Cortex of kidney (tissue), 1 donor: ENCODE measurements around the gene FAM83G.

Source experiments
- DNase-seq: peaks from one replicate; lab custom pipeline; 2025; lab: John Stamatoyannopoulos, UW

Gene FAM83G

DNA sequence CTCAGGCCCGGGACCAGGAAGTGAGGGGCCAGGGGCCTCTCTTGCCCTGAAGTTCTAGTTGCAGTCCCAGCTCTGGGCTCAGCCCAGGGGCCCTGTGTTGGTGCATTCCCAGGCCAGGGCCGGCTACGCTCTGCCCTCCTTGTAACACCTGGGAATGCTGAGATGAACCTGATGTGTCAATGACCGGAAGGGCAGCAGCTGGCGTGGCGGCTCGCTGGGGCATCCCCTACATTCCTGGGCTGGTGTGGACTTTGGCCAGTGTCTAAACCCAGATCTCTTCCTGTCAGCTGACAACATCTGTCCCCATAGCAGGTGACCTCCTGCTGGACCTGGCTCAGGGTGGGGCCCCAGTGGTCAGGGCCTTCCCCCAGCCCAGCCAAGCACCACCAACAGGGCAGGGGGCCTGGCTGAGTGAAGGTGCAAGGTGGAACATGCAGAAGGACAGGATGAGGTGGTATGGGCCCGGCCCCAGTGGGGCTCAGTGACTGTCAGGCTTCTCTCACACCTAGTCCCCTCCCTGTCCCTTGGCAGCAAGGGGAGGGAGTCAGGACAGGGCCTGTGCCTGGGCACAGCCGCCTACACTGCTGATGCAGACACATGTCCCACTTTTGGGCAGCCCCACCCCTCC is 15.9 kb downstream of the FAM83G start:
- DNase-seq = no peak

DNA sequence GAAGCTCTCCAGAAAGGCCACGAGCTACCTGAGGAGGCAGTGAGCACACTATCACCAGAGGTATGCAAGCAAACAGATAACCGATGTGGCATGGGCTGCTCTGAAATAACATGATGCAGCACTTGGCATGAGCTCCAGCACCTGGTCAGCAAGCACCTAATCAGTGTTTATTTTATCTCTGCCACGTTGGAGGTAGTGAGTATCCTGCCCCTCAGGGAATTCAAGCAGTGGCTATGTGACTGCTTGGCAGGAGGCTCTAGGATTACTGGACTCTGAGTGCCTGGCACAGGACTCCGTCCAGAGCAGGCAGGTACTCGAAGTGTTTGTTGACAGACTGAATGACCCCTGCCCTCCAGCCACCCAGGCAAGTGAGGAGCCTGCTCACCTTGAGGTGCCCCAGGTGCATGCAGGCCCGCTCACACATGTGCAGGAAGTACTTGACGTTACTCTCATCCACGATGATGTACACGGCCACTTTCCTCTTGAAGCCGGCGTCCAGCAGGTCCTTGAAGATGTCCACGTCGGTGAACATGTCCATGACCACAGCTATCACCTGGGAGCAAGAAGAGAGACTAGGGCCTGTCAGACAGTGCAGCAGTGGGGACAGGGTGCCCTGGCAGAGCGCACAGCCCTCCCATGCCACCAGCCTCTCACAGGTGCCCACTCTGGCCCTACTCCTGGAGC is 16.6 kb downstream of the FAM83G start:
- DNase-seq = no peak

DNA sequence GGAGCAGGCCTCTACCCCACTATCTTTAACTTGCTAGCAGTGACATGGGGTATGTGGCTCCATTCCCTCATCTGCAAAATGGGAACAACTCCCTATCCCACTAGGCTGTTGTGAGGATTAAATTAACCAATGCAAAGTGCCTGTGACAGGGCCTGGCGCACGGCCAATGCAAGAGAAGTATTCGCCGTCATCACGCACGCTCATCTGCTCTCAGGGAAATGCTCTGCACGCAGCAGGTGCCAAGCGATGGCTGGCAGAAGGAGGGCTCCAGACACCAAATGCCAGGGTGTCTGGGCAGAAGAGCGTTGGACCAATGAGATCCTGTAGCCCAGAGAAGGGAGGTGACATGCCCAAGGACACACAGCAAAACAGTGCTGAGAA is 17.3 kb downstream of the FAM83G start:
- DNase-seq = no peak

DNA sequence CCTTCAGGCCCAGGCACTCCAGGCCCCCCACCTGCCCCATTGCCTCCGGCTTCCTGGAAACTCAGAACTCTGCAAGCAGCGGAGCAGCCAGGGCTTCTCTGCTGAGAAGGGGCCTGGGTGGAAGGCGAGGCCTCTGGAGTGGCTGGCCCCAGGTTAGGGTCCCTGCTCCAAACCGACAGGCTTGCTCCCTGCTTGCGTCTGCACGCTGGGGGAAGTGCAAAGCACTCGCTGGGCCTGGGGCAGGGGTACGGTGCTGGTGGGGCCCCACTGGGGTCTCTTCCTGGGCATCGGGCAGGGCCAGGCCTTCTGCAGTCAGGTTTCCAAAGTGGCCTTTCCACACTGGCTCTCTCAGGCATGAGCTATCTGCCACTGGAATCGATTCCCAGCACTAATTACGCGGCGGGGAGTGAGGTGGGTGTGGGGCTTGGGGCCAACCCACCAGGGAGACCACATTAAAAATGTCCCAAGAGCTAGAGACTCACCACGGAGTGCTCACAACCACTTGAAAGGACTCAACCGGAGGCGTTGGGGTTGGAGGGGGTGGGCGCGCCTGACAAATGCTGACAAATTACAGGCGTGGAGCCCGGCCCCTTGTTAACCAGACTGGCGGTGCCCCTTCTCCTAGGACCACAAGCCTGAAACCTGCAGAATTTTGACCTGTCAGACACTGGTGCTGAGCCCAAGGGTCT is 17.9 kb downstream of the FAM83G start:
- DNase-seq = no peak

DNA sequence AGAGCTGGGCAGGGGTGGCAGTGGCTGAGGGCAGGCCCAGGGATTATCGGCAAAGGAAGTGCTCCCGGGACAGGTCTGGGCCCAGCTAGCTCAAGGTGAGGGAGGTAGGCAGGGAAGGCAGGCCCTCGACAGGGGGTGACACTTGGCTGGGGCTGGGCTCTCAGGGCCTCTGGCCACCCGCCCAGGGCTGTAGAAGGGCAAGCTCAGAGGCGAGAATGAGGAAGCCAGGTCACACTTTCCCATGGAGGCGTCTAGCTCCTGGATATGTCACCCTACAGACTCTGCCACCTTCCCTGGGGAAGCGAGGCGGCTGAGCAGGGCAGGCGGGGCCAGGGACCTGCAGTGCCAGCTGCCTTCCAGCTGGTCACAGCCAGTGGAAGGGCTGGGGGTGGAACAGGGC is 19.1 kb downstream of the FAM83G start:
- DNase-seq = no peak

DNA sequence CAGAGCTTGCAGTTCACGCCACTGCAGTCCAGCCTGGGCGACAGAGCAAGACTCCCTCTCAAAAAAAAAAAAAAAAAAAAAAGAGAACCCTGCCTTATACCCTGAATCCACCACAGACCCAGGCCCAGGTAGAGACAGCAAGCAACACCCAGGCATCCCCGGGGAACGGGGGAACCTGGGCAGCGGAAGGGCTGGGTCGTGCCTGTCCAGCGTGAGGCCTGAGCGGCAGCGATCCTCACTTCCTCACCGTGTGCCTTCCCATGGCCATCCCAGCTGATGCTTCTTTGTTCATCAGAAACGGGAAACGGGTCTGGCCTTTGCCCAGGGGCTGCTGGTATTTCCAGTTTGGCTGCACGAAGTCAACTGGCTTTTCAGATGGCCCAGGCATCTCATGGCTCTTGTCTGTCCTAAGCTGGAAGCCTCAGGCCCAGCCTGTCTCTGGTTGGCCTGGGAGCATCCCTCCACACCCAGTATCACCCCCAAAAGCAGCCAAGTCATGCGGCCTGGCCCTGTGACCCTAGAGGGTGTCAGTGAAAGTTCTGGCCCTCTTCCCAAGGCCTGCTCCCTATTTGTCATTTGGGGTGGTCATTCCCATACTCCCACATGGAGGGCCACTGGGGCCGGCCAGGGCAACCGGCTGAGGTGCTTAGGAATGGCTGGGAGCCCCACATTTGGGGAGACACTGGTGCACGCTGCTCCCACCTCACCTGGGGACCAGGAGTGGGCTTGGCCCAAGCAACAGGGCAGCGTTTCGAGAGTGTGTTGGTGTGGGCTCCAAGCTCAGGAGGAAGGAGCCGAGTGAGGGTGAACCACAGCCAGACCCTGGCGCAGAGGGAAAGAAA is 20.1 kb downstream of the FAM83G start:
- no peak for DNase-seq

DNA sequence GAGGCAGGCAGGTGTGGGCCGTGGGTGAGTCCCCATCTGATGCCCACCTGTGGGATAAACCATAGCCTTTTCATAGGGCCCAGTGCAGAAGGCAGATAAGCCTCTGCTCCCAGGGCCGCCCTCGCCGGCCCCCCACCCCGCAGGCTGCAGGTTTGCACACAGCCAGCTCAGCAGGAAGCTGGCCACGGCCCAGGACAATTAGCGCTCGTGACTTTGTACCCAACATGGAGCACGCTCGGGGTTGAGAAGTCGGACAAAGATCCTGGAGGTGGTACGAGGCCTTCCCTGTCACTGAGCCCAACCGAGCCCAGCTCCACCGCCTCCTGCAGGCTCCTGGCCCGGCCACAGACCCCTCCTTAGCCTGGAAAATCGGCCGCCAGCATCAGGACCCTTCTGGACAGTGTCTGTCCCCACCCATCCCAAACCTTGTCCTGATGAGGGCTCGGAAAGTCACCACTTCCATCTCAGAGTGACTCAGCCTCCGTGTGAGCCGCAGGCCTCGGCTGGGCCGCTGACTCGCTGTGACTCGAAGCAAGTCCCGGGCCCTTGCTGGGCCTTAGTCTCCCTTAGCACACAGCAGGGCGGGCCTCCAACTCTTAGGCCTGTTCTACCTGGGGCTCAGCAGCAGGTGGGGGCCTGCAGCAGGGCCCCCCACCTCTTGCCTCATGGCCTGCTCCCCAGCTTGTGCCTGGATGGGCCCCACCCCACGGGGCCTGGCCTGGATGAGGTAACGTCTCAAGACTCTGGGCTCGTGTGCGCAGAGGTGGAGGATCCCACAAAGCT is 22.7 kb downstream of the FAM83G start:
- no peak for DNase-seq

DNA sequence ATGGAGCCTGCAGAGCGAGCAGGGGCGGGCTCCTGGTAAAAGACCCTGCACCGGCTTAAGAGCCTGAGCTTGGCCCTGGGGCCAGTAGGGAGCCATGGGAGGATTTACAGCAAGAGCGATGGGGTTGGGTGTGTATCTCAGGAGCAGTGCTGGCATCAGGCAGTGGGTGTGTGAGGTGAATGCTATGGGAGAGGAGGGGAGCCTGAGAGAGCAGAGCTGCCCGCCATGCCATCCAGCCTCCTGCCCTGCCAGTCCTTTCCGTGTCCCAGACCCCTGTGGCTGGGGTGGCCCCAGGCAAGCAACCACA is 23.3 kb downstream of the FAM83G start:
- no peak for DNase-seq

DNA sequence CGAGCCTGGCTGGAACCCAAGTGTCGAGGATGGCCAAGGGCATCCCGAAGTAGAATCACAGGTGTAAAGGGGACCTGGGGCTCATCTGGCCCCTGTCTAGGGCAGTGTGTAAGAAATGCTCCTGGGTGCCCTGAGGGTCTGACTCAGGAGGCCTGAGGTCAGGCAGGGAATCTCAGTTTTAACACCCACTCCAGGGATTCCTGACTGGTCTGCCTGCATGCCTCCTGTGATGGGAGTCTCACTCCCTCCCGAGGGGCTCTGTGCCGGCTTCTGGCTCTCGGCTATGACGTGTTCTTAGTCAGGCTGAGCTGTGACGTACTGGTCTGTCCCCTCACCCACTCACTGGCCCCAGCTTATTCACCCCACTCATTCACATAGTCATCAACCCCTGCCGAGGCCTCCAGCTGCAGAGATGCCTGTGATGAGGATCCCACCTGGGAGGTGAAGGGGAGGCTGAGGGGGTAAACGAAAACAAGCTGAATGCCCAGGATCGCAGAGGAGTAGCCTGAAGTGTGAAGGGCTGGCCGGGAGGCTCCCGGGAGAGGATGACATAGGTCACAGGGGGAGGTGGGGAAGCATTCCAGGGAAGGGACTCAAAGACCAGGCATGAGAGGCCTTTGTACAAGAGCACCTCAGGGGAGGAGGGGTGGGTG is 23.8 kb downstream of the FAM83G start:
- DNase-seq = no peak

DNA sequence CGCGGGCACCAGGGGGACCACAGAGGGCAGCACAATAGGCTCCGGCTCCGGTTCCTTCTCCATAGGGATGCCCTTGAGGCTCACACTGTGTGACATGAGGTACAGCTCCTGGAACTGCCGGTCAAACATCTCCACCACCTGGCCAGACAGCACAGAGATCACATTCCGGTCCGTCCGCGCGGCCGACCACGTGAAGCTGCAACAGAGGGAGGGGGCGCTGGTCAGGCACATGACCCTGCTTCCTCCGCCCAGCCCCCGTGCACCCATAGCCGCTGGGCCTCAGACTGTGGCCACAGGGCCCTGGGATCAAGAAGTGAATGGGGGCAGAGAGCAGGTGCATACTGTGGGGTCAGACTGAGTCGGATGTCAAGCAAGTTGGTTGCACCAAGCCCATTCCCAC is 25.9 kb downstream of the FAM83G start:
- no peak for DNase-seq

DNA sequence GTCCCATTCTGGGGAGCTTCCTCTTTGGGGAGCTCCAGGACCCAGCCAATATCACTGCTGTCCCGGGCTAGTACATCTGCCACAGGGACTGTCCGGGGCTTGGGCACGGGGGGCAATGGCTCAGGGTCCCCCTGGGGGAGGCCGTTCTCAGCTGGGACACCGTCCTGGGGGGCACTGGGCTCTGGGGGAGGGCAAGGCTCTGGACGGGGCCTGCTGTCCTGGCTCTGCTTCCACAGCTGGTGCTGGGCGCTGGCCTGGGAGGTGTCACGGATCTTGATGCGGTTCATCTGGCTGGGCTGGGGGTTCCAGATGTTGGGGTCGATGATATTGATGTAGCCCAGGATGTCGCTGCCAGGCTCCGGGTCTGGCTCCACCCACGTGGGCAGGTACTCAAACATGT is 26.5 kb downstream of the FAM83G start:
- DNase-seq = no peak

DNA sequence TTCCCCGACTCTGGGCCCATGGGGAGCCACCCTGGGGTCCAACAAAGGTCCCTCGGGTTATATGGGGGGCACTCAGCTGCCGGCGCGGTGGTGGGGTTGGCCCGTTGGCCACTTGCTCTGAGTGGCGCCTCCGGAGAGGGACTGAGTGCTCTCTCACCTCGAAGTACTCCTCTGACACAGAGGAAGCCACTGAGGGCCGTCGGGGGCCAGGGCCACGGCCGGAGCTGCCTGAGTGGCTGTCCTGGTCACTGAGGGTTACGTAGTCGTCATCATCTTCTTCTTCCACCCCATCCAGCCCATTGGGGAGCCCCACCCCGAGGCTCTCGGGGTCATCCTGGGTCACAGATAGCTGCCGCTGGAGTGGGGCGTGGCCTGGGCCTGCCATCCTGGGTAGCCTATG is 26.9 kb downstream of the FAM83G start:
- no peak for DNase-seq

DNA sequence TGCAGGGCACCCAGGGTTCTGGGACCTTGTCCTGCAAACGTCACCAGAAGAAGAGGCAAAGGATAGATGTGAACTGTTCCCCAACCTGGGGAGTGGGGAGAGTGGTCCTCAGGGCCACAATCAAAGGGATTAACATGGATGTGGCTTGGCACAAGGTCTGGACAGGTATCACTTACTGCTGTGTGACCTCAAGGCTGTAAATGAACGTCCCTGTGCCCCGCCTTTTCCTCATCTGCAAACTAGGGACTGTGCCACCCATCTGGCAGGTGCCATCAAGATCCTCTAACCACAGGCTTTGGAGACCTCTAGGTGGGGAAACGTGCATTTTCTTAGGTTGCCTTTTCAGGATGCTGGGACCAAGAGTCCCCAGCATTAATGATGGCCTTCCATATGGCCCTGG is 27.5 kb downstream of the FAM83G start:
- DNase-seq = no peak

DNA sequence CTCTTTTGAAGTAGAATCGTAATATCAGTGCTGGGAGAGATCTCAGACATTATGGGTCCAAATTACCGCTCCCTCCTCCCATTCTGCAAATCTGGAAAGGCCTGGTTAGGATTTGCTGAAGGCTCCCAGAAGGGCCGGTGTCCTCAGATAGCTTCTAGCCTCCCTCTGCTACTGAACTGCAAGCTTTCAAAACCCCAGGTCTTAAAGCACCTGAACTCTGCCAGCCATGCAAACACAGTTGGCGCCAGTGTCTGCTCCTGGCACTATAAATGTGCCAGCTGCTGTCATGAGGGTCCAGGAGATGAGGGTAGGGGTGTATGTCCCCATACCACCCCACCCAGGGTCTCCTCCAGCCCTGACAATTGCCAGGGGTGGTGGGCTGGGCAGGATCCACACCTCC is 28.4 kb downstream of the FAM83G start:
- DNase-seq = no peak

DNA sequence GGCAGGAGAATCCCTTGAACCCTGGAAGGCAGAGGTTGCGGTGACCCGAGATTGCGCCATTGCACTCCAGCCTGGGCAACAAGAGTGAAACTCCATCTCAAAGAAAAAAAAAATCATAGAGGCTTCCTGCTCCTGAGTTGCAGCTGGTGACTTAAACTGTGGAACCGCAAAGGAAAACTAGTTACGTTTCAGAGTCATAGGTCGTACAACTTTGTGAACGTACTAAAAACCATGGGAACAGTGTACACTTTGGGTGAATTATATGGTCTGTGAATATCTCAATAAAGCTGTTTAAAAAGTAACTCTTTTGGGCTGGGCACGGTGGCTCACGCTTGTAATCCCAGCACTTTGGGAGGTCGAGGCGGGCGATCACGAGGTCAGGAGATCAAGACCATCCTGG is 29.0 kb downstream of the FAM83G start:
- no peak for DNase-seq

DNA sequence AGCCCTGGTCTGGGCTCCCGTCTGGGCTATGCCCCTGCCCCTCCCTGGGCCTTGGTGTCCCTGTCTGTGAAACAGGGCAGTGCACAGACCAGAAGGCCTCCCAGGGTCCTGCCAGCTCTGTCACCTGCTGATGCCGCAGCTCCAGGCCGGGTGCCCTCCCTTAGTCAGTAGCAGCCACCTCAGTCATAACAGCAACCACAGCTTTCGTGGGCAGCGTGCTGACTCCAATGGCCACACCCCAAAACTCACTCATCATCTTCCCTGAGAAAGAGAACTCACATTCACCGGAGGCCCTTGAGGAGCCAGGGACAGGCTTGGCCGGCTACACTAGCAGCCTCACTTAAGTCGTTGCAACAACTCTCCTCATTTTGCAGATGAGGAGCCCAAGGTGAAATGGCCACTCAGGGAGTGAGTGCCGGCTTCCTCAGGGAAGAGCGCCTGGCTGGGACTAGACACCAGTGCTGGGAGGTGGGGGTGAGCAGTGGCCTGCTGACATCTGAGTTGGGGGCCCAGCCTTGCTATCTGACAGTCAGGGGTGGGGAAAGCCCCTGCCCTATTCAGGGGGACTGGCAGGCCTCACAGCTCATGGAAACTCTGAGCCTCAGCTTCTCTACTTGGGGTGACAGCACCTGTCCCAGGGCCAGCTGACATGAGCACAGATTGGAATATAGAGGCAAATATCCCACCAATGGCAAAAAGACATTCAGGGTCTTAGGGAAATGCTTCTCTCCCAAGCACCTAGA is 30.0 kb downstream of the FAM83G start:
- DNase-seq = no peak

DNA sequence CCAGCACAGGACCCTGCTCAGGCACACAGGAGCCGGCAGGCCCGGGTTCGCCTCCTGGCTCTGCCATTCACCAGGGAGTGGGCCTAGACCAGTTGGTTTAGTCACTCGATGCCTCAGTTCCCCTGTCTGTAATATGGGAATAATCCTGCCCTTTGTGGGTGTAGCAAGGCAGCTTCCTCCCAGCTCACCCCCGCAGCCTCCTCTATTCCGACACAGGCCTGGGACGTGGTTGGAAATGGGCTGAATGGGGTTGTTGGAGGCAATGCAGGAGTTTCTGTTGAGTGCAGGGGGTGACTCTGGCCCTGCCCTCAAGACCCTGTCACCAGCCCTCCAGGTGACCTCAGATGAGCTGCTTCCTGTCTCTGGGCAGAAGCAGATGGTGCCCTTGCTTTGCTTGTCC is 32.8 kb downstream of the FAM83G start:
- DNase-seq = no peak

DNA sequence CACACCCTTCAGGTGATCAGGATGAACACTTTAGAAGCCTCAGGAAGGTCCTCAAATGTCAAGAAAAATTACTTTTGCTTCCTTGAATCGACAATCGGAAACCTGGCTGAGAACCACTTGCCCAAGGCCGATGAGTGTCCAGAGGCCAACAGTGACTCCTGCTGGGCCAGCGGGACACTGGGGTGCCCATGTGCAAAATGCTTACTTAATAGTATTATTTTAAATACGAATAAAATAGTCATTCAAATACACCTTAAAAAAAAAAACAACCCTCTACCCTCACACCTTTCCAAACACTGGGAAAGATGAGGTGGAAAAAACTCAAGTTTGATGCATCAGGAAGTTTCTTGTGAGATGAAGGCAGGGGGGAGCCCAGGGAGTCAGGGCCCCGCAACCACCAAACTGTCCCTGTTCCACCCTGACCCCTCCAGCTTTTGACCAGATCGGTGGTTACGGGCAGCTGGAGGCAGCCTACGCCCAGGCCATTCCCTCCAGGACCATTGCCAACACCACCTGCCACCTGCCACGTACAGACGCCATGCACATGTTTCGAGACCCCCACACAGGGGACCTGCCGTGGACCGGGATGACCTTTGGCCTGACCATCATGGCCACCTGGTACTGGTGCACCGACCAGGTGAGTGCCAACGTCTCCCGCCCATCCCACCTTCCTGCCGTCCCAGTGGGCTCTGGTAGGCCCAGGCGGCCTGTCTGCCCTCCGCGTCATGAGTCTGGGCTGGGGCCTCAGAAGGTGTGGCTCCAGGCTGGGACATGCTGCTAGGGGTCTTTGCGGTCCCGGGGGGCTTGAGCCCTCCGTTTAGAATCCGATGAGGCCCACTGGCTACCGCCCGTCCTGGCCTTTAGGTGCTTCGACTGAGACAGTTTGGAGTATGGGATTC is 33.7 kb downstream of the FAM83G start:
- no peak for DNase-seq

DNA sequence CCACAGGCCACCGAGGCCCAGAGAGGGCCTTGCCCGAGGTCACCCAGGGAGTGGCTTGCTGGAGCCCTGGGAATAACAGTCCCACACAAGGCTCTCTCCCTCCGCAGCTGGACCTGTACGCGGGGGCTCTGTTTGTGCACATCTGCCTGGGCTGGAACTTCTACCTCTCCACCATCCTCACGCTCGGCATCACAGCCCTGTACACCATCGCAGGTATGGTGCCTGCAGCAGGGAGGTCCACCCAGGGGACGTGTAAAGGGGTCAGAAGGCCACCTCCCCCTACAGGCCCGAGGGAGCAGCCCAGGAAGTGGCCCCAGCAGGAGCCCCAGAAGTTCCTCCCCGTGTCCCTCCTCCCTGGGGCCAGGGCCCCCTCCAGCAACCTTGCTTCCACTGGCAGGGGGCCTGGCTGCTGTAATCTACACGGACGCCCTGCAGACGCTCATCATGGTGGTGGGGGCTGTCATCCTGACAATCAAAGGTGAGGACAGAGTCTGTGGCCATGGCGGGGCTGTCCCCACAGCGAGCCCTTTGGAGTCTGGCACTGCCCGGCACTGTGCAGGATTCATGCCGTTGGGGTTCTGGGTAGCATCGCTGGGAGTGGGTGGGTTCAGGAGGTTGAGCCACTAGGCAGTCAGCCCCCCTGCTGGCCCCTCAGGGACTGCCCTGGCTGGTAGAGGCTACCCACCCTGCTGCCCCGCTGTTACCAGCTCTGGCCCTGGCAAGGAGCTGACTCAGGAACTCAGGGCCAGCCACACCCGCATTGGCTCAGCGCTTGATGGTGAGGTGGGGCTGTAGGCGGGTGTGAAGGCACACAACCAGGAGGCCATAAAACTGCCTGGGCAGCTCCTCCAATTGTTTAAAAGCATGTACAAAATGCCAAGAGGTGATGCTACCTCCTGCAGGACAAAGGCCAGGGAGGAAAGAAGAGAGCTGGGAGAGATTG is 35.3 kb downstream of the FAM83G start:
- no peak for DNase-seq
